ENCODE data around the gene METTL2A. TPM values are rescaled to one million over a fixed set of nuclear protein-coding genes. Genes with fewer than 3 reads are reported as not detected.
"Not testable (repeated sequence)": the region's sequence is repeated elsewhere in the genome, so short reads cannot be mapped to it uniquely, and the experiment has no call there.

METTL2A gene
- total and polyA plus RNA-seq, 3 experiments from 2014 or later = 21.4 to 36.5 (median 35.2) TPM

GRCh38 chr17:62456016-62456415 lies 32.3 kb downstream of the METTL2A start:
- peak overlapping the region in 2 of 8 donors; percentile 29 to 51 for H3K27ac Mint-ChIP-seq
- Histone ChIP-seq H3K36me3 (ENCODE audit: insufficient read depth, low read length) (no peaks in the 10 kb centered on the region), H3K9me3 (ENCODE audit: low read length) (no peaks in the 10 kb centered on the region), H3K27ac (ENCODE audit: low read depth, low read length) (no peak overlapping the region), H3K4me3 (ENCODE audit: low read length) (no peak overlapping the region), H3K27me3 (ENCODE audit: insufficient read depth, low read length, poor library complexity, severe bottlenecking) (no peaks in the 10 kb centered on the region), H3K4me1 (ENCODE audit: insufficient read depth, low read length) (peaks cover 10% of the 10 kb centered on the region)
- H3K9me3 Mint-ChIP-seq = no peaks in the 10 kb centered on the region
- H3K27me3 Mint-ChIP-seq = no peaks in the 10 kb centered on the region
- POLR2A ChIA-PET = no interaction called here
- peaks cover 13 to 17% (median 15%) of the 10 kb centered on the region in 3 donors for H3K4me1 Mint-ChIP-seq
- no peak for DNase-seq
- H3K4me3 Mint-ChIP-seq = no peak overlapping the region
- CTCF ChIA-PET = no interaction called here
- H3K36me3 Mint-ChIP-seq = peaks cover 0 to 2% (median 2%) of the 10 kb centered on the region in 3 donors

- not testable (repeated sequence) for H3K4me3 Mint-ChIP-seq
These were observed 34.8 kb downstream of the METTL2A start for GRCh38 chr17:62458483-62458882.

GRCh38 chr17:62464422-62464821 lies 40.7 kb downstream of the METTL2A start:
- H3K27me3 Mint-ChIP-seq; H3K27ac Mint-ChIP-seq; DNase-seq; CTCF ChIA-PET; H3K9me3 ChIP-seq (ENCODE audit: low read length); H3K4me3 ChIP-seq (ENCODE audit: low read length); H3K27ac ChIP-seq (ENCODE audit: low read depth, low read length); H3K4me1 ChIP-seq (ENCODE audit: insufficient read depth, low read length); H3K9me3 Mint-ChIP-seq; H3K27me3 ChIP-seq (ENCODE audit: insufficient read depth, low read length, poor library complexity, severe bottlenecking); H3K4me1 Mint-ChIP-seq; H3K4me3 Mint-ChIP-seq; H3K36me3 Mint-ChIP-seq; H3K36me3 ChIP-seq (ENCODE audit: insufficient read depth, low read length): not testable (repeated sequence)
- POLR2A ChIA-PET = interaction anchor here (0.6 kb wide), 1 partner anchor 1880 kb away, joined by 5 read pairs; no protein-coding TSS in a partner anchor

More at GRCh38 chr17:62458483-62458882, 34.8 kb downstream of the METTL2A start:
- H3K27ac ChIP-seq (ENCODE audit: low read depth, low read length); H3K9me3 ChIP-seq (ENCODE audit: low read length); H3K4me1 ChIP-seq (ENCODE audit: insufficient read depth, low read length); CTCF ChIA-PET; H3K36me3 ChIP-seq (ENCODE audit: insufficient read depth, low read length); H3K27me3 Mint-ChIP-seq; H3K36me3 Mint-ChIP-seq; DNase-seq; H3K9me3 Mint-ChIP-seq; POLR2A ChIA-PET; H3K27me3 ChIP-seq (ENCODE audit: insufficient read depth, low read length, poor library complexity, severe bottlenecking); H3K4me3 ChIP-seq (ENCODE audit: low read length): not testable (repeated sequence)
- peaks cover 9 to 10% (median 9%) of the 10 kb centered on the region in 3 donors for H3K4me1 Mint-ChIP-seq
- H3K27ac Mint-ChIP-seq = peak overlapping the region in 1 of 8 donors; percentile 29

- H3K36me3 Mint-ChIP-seq; H3K27me3 Mint-ChIP-seq; H3K9me3 Mint-ChIP-seq; H3K27ac ChIP-seq (ENCODE audit: low read depth, low read length); H3K27me3 ChIP-seq (ENCODE audit: insufficient read depth, low read length, poor library complexity, severe bottlenecking); POLR2A ChIA-PET; DNase-seq; H3K4me1 ChIP-seq (ENCODE audit: insufficient read depth, low read length); CTCF ChIA-PET; H3K4me3 ChIP-seq (ENCODE audit: low read length); H3K4me1 Mint-ChIP-seq; H3K4me3 Mint-ChIP-seq; H3K36me3 ChIP-seq (ENCODE audit: insufficient read depth, low read length); H3K9me3 ChIP-seq (ENCODE audit: low read length): not testable (repeated sequence)
- H3K27ac Mint-ChIP-seq = peak overlapping the region in 1 of 8 donors; percentile 68
These were observed 41.6 kb downstream of the METTL2A start for GRCh38 chr17:62465271-62465670.

GRCh38 chr17:62470666-62471379 lies 47.1 kb downstream of the METTL2A start:
- H3K27ac Mint-ChIP-seq = peak overlapping the region in 7 of 8 donors; percentile 16 to 96 (median 78)
- not testable (repeated sequence) for H3K9me3 Mint-ChIP-seq, H3K36me3 Mint-ChIP-seq

GRCh38 chr17:62471380-62471880 lies 47.7 kb downstream of the METTL2A start:
- H3K27ac ChIP-seq (ENCODE audit: low read depth, low read length); H3K9me3 ChIP-seq (ENCODE audit: low read length); POLR2A ChIA-PET; H3K27me3 Mint-ChIP-seq; H3K9me3 Mint-ChIP-seq; DNase-seq; H3K4me3 ChIP-seq (ENCODE audit: low read length); CTCF ChIA-PET; H3K4me3 Mint-ChIP-seq; H3K36me3 ChIP-seq (ENCODE audit: insufficient read depth, low read length); H3K27me3 ChIP-seq (ENCODE audit: insufficient read depth, low read length, poor library complexity, severe bottlenecking); H3K4me1 ChIP-seq (ENCODE audit: insufficient read depth, low read length); H3K36me3 Mint-ChIP-seq: not testable (repeated sequence)
- H3K27ac Mint-ChIP-seq = peak overlapping the region in 6 of 8 donors; percentile 54 to 96 (median 80)
- H3K4me1 Mint-ChIP-seq = peaks cover 8 to 18% (median 13%) of the 10 kb centered on the region in 3 donors

More at GRCh38 chr17:62470666-62471379, 47.1 kb downstream of the METTL2A start:
- H3K27ac ChIP-seq (ENCODE audit: low read depth, low read length); CTCF ChIA-PET; POLR2A ChIA-PET; H3K4me3 ChIP-seq (ENCODE audit: low read length); H3K27me3 Mint-ChIP-seq; H3K4me3 Mint-ChIP-seq; H3K9me3 ChIP-seq (ENCODE audit: low read length); H3K36me3 ChIP-seq (ENCODE audit: insufficient read depth, low read length); H3K27me3 ChIP-seq (ENCODE audit: insufficient read depth, low read length, poor library complexity, severe bottlenecking); H3K4me1 ChIP-seq (ENCODE audit: insufficient read depth, low read length): not testable (repeated sequence)
- peak; percentile 18 to 80 (median 41) for DNase-seq
- peaks cover 8 to 18% (median 13%) of the 10 kb centered on the region in 3 donors for H3K4me1 Mint-ChIP-seq

GRCh38 chr17:62473030-62473982 lies 49.6 kb downstream of the METTL2A start:
- Mint-ChIP-seq H3K27ac (peak overlapping the region in 3 of 8 donors; percentile 62 to 67 (median 66)), H3K4me1 (peaks cover 18 to 30% (median 21%) of the 10 kb centered on the region in 3 donors)
- H3K9me3 ChIP-seq (ENCODE audit: low read length); H3K27me3 Mint-ChIP-seq; H3K27ac ChIP-seq (ENCODE audit: low read depth, low read length); CTCF ChIA-PET; H3K9me3 Mint-ChIP-seq; POLR2A ChIA-PET; H3K36me3 ChIP-seq (ENCODE audit: insufficient read depth, low read length); H3K4me3 ChIP-seq (ENCODE audit: low read length); H3K4me1 ChIP-seq (ENCODE audit: insufficient read depth, low read length); DNase-seq; H3K27me3 ChIP-seq (ENCODE audit: insufficient read depth, low read length, poor library complexity, severe bottlenecking); H3K4me3 Mint-ChIP-seq; H3K36me3 Mint-ChIP-seq: not testable (repeated sequence)

GRCh38 chr17:62477111-62477510 lies 53.4 kb downstream of the METTL2A start:
- H3K4me3 Mint-ChIP-seq = peak overlapping the region; percentile 77 to 93 (median 86)
- H3K4me1 Mint-ChIP-seq = peaks cover 29 to 39% (median 38%) of the 10 kb centered on the region in 3 donors
- DNase-seq; H3K27me3 Mint-ChIP-seq; H3K27ac ChIP-seq (ENCODE audit: low read depth, low read length); H3K4me3 ChIP-seq (ENCODE audit: low read length); H3K9me3 ChIP-seq (ENCODE audit: low read length); POLR2A ChIA-PET; CTCF ChIA-PET; H3K36me3 ChIP-seq (ENCODE audit: insufficient read depth, low read length); H3K9me3 Mint-ChIP-seq; H3K27me3 ChIP-seq (ENCODE audit: insufficient read depth, low read length, poor library complexity, severe bottlenecking): not testable (repeated sequence)
- H3K36me3 Mint-ChIP-seq = peaks cover 0 to 15% (median 0%) of the 10 kb centered on the region in 3 donors
- peaks cover 12% of the 10 kb centered on the region for H3K4me1 ChIP-seq (ENCODE audit: insufficient read depth, low read length)
- H3K27ac Mint-ChIP-seq = peak overlapping the region in 7 of 8 donors; percentile 71 to 95 (median 86)
